ENCODE measurements around the gene AURKB.
"Not testable (repeated sequence)": the region's sequence is repeated elsewhere in the genome, so short reads cannot be mapped to it uniquely, and the experiment has no call there.

The AURKB gene

DNA sequence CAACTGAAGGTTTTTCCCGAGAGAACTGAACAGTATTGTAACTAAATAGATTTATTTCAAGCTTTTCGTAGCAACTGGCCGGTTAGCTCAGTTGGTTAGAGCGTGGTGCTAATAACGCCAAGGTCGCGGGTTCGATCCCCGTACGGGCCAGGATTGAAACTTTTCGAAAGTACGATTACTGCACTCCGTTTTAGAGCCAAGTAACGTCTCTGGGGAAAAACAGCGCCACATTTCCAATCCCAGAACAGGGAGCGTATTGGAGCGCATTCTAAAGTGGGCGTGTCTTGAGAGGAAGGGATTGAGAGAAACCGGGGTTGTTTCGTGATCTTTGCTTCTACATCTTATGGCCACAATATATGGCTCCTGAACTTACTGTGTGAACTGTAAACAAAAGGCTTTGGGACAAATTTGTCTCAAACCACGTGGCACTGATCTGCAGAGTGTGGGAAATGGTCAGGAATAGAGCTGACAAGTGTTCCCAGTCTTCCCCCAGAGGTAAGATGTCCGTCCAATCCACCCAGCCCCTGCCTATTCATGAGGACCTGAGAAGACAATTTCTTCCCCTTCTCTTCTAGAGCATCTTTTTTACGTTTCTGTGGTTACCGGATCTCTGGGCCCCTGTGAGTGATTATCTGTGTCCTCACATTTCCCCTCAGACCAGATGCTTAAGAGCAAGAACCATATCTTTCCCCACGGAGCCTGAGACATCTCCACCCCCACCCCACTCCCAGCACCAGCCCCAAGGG, 22.7 kb downstream of the AURKB start:
- peak; percentile 87 for DNase-seq

DNA sequence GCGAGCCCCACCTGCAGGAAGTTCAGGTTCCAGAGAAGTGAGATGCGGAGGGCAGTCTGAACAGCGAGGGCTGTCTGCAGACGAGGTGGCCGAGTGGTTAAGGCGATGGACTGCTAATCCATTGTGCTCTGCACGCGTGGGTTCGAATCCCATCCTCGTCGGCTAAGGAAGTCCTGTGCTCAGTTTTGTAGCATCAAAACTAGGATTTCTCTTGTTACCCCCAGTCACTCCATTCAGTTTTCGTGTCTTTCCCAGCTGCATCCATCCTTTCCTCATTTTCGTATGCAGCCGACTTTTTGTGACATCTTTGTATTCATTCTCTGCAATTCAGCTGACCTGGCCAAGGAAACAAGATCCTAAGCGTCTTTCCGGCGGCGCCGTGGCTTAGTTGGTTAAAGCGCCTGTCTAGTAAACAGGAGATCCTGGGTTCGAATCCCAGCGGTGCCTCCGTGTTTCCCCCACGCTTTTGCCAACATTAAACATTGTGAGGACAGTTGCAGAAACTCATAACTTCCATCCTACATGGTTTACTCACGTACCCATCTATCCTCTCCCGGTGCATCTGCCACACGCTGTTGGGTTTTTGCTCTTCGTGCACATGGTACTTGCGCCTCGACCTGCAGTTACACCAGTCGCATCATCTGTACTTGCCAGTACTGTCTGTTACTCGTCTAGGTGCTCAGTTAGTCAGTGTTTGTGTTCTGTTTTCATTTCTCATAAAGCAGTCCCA, 23.4 kb downstream of the AURKB start:
- DNase-seq = peak; percentile 90

DNA sequence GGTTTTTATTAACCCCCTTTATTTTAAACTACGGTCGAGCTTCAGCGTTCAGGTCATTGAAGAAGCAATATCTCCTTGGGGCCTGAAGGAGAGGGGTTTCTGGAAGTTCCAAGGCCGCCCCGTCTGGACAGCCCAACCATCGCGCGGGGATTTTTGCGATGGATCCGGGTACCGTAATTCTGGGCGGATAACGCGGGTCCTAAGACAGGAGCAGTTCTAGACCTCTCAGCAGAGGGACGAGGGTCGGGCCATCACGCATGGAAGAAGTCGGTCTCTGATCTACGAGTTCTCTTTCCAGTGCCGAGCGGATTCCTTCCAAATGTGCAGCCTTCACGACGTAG, 24.0 kb downstream of the AURKB start:
- no peak for DNase-seq

DNA sequence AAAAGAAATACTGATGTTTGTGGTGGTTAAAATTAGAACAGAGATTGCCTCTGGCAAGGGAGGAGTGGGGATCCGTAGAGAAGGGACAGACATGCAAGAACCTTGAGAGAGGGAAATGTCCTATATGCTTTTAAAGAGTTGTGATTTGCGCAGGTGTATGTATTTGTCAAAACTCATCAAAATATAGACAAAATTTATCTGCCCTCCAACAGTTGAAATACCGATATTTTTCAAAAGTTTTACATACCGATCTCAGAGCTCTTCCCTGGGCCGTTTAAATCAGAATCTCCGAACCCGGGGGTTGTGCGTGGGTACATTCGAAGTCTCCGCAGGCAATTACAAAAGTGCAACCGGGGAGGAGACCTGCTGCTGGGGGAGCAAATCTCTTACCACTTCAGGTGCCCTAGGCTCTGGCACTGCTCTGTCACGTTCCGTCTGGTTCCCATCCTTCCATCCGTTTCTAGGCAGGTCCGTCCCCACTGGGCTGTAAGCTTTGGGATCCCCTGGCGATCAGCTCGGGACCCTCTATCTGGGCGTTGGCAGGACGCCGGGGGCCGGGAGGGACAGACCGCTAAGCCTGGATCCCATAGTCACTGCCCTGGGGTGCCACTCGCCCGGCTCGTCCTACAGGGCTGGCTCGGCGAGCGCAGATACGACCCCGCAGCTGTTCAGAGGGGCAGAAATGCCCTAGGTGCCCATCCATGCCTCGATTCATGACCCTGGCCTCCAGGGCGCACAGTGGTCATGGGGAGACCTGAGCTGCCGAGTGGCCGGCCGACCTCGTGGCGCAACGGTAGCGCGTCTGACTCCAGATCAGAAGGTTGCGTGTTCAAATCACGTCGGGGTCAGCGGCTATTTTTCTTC, 24.6 kb downstream of the AURKB start:
- DNase-seq = peak; percentile 87

DNA sequence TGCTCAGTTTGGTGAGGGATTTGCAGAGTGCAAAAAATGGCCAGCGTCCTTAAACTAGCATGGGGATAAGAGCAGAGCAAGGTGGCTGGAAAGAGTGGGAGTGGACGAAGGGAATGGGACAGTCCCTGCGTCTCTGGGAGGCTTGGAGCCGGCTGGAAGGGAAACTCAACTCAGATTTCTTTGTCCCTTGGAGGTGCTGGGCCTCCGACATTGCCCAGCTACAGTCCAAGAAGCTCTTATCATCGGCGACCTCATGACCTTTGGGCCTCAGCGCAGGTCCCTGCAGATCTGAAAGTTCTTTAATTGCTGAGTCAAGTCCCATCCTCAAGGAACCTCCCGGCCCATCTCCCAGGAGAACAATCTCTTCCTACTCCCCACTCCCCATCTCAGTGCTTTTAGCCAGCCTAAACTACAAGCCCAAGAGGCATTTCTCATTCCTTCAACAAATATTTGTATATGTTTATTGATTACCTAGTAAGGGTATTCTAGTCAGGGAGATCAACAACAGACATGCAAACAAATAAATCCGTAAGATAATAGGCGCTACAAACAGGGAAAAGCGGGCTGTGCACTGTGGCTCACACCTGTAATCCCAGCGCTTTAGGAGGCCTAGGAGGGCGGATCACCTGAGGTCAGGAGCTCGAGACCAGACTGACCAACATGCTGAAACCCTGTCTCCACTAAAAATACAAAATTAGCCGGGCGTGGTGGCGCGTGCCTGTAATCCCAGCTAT, 33.2 kb downstream of the AURKB start:
- DNase-seq = no peak

DNA sequence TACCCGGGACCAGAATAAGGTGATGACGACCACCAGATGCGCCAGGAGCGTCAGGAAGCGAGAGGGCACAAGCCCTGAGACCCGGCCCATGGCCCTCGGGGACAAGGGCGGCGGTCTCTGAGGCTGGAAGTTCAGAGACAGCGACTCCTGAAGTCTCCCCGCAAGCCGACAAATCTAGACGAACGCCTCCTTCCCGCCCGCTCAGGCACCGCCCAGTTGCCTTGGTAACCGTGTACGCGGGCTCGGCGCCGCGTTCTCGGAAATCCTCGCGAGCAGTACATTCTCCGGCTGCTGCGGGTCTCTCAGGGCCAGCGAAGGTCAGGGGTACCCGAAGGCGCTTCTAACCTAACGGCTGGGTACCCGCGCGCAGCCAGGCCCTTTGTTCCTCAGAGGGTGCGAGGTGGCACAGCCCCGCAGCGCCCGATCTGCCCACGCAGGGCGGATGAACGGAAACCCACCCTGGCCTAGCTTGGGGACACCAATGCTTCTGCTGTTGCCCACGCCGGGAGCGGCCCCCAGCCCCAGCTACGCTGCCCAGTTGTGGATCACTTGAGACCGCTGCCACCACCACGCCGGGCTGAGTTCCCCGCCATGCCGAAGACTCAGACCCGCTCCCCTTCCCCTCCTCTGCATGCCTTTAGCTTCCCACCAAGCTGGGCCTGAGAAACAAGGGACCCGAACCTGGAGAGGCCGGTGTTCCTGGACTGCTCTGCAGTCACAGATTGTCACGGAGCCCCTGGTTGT, 34.0 kb downstream of the AURKB start, which contains the start of gene TMEM107:
TMEM107 (minus strand) TSS at position 184 of the 744 bp plus-strand sequence; CDS start at position 90, 94 bp downstream.
- DNase-seq = peak; percentile 86

DNA sequence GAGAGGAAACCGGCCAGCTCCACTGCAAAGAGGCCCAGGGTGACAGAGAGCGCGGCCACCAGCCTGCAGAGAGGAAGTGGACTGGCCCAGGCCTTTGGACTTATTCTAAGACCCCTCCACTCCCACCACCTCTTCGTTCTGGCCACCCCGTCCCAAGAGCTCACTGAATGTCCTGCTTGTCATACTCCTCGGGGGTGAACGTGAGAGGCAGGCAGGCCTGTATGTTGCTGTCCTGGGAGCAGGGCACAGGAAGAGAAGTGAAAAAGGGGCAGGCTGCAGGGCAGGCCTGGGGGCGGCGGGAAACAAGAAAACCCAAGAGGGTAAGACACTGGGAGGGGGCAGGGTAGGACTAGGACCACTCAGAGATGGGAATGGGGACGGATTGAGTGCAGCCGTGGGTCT, 34.6 kb downstream of the AURKB start:
- DNase-seq = no peak

DNA sequence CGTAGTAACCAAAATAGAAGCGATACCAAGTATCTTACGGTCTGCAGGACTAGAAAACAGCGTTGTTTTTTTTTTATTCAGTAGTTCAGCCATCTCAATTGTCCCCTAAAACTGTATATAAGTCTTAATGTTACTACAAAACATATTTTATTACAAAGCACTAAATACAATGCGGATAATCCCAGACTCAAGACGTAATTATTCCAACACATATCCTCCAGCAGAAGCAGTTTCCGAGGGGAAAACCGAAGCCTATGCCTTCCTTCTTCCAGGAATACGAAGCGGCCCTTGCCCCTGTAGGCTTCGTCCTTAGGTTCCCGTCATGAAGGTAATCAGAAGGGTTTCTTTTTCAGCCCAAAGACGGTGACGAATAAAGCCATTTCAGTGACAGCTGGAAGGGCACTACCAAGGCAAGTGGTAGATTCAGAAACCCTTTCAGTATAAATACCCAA, 36.5 kb downstream of the AURKB start:
- no peak for DNase-seq

DNA sequence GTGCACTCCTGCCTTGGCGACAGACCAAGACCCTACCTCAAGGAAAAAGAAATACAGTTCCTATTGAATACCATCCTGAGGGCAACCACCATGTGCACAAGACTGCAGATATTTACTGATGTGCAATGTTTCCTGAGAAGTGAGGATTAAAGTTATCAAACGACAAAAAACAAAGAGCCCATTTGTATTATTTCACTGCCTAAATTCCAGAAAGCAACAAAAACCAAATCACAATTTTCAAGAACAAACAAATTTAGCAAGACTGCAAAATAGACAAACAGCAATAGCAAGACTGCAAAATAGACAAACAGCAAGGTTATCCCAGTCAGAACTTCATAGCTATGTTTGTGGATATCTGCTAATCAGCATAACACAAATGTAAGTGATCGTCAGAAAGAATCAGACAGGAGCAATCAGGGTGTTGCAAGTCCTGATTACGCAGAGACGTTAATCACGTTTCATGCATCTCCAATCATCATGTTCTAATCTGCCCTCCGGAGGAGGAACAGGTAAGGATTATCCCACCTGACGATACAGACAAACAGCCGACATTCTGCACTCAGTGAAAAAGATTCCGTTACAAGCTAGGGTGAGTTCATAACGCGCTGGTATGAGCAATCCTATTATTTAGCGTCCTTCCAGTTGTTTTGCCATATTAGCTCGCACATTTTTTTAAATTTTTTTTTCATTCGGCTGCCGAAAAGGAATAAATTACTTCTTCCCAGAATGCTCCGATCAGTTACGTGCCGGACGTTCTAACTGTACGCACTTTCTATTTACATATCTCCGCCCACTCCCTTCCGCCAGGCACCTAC, 37.1 kb downstream of the AURKB start:
- DNase-seq = peak; percentile 81

DNA sequence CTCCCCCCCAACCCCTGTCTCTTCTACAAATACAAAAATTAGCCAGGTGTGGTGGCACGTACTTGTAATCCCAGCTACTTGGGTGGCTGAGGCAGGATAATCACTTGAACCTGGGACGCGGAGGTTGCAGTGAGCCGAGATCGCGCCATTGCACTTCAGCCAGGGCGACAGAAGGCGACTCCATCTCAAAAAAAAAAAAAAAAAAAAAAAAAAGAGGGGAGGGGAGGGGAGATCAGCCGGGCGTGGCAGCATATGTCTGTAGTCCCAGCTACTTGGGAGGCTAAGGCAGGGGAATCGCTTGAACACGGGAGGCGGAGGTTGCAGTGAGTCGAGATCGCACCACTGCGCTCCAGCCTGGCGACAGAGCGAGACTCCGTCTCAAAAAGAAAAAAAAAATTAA, 40.2 kb downstream of the AURKB start:
- DNase-seq = not testable (repeated sequence)

DNA sequence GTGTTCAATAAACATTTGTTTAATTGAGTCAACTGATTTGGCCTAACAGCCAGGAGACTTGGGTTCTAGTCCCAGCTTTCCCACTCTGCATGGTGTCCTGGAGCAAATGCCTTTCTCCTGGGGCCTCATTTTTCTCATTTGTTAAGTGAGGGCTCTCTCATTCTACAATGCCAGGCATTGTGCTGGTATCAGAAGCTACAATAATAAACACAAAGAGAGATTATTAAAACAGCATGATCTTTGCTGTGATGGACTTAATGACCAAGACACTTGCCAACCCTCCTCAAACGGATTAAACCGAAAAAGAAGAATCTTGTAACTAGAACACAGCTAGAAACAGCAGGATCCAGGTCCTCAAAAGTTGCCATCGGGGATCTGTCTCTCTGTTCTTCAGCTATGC, 42.8 kb downstream of the AURKB start:
- no peak for DNase-seq

DNA sequence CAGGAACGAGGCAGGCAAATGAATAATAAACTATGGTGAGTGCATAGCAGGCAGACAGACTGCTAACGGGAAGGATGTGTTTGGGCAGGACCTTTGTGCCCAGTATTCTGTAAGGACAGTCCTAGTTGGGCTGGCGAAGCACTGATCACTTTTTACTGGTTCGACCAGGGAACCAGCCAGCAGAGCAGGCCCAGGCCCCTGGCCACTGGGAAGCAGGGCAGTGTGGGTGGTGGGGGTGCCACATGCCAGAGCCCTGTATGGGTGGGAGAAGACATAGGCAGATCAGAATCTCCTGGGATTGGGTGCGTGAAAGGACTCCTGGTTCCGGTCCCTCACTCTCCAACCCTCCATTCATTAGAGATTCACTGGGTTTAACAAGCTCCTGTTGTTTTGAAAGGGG, 43.6 kb downstream of the AURKB start:
- DNase-seq = no peak

DNA sequence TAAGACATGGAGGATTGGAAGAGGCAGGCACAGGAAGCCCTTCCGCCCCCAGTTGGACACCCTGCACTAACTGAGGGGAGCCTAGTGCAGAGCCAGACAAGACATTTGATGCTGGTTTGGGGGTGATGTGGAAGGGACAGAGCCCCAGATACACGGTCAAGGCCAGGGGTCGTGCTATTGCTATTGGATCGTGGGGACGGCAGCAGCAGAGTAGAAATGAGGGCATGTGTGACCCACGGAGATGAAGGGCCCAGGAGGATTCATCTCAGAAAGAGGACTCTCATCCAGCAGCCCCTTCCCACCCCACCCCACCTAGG, 45.6 kb downstream of the AURKB start:
- DNase-seq = no peak

DNA sequence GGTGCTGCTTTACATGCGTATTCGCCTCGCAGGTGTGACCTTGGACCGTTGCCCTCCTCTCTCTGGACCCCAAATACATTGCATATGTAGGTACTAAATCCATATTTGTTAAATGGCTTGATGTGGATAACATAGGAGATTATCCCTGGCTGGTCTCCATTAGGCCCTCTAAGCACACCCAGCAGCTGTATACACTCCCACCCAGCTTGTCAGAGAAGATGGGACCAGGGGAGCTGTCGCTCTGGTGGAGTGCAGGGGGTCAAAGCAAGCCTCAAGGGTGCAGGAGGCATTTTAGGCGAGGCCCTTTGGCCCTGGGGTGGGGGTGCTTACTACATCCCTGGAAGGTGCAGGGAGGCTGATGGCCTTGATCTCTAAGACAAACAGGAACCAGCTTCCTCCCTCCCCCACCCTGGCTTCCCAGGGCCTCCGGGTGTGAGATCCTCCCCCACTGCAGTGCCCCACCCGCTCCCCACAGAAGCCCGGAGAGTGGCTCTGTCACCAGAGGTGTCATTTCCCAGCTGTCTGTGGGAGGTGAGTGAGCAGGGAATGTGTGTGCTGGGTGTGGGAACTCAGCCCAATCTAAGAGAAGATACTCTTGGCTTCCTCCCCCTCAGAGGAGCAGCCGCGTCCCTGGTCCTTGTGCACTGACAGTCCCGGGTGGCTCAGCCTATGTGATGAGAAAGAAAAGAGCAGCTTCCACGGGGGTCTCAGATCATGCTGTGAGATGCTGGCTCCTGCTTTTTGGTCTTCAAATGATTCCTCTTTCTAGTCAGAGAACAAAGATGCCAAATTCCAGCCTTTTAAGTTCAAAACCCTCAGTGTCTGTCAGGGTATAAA, 46.2 kb downstream of the AURKB start:
- peak; percentile 60 for DNase-seq

DNA sequence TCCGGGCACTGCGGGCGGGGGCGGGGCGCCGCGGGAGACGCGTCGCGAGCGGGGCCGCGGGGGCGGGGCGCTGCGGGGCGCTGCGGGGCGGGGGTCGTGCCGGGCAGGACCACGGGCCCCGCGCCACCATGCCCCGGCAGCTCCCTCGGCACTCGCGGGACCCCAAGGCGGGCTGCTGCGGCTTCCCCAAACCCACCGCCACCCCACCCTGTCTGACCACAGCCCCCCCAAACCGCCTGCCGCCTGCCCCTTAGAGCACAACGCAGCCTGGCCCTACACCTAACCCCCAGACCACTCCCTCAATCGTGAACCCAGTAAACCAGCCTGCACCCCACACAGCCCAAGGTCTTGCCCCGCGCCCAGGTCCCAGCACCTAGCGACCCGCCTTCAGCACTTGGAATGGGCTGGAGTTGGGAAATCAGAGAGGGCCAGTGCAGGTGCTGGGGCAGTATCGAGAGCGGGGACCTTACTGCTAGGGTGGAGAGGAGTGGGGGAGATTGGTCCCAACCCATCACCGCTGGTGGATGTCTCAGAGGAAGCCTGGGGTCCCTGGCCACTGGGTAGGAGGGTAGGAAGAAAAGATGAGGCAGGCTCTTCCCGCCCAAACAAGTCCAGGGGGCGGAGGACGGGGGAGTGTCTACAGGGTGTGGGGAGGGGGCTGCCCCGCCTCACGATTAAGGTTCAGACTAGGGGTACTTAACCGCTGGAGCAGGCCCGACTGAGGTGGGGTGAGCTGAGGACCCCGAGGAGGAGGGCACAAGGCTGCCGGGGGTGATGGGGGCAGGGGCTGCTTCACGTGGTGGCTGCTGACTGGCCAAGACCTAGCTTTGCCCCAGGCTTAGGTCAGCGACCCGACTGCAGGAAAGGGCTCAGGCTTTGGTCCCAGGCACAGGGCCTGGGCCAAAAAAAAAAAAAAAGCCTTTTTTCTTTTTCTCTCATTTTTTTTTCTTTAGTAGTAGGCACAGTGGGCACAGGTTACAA, 47.1 kb downstream of the AURKB start:
- no peak for DNase-seq

DNA sequence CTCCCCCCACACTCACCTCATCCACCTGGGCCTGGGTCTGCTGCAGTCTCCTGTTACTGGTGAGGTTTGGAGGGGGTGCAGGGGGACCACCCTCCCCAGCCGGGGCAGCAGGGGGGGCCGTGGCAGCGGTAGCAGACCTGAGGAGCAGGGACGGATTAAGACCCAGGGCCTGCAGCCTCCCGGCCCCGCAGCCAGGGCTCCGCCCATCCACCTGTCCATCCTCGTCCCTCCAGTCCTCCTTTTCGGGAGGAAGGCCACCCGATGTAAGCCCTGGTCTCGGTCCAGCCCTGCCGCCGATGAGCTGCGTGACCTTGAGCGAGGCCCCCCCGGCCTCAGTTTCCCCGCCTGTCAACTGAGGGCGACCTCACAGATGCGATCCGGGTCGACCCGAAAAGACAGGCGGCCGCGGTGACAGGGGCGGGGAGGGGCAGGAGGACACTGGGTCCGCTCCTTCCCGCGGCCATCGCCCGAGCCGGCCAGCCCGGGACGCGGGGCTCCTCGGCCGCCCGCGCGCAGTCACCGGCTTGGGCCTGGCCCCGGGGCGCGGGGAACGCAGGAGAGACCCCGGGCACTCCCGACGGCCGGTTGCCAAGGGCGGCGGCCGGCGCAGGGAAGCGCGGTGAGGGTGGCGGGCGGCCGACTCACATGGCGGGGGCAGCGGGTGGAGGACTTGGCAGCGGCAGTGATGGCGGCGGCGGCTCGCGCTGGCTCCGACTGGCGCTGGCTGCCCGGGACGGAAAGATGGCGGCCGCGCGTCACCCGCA, 48.0 kb downstream of the AURKB start, which contains the start of gene VAMP2:
VAMP2 (minus strand) TSS at position 716 of the 764 bp plus-strand sequence; CDS start at position 647, 69 bp downstream.
- DNase-seq = peak; percentile 88

DNA sequence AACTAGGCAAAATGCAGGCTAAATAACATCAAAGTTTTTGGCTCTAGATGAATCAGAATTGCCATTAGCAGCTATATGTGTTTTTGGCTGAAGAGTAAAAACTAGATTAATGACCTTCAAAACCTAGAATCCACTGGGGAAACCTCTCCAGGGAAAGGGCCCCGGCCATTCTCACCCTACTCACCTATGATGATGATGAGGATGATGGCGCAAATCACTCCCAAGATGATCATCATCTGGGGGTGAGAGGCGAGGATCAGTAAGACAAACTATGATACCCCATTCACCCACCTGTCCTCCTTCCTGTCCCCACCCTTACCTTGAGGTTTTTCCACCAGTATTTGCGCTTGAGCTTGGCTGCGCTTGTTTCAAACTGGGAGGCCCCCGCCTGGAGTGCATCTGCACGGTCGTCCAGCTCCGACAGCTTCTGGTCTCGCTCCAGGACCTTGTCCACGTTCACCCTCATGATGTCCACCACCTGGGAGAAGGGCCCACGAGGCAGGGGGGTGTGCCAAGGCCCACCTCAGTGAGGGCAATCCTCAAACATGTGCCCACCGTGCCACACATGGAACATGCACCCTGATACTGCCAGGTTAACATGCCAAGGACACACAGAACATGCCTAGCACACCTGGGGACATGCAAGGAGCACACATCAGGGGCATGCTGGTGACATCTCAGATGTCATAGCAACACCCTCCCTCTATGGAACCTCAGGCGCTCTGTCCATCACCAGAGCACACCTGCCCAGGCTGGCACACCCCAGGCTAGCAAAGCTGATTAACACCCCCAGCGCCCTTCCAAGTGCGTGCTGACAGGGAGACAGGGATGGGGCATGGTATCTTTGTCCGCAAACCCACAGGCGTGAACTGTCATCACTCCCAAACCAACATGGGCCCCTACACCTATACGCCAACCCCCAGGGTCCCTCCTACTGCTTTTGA, 48.8 kb downstream of the AURKB start:
- no peak for DNase-seq
